Fibroblast of peridontal ligament (primary cell): ENCODE data around the gene GALNT16.

Experiments used
- DNase-seq: peaks from one replicate; pipeline ENCODE4 v3.0.0-alpha.2; 2010; ENCODE audit errors: extremely low read depth

GALNT16 gene

DNA sequence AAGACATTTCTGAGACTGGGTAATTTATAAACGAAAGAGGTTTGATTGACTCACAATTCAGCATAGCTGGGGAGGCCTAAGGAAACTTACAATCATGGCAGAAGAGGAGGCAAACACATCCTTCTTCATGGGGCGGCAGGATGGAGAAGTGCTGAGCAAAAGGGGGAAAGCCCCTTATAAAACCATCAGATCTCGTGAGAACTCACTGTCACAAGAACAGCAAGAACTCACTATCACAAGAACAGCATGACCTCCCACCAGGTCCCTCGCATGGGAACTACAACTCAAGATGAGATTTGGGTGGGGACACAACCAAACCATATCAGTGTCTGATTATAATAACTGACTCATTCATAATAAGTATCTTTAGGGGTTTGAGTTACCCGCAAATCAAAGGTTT lies 144.9 kb downstream of the GALNT16 start:
- DNase-seq = no peak

GRCh38 chr14:69405762-69406161 lies 145.8 kb downstream of the GALNT16 start:
- no peak for DNase-seq
